ENCODE results near the gene NLN.
"Not testable (repeated sequence)": the region's sequence is repeated elsewhere in the genome, so short reads cannot be mapped to it uniquely, and the experiment has no call there.

NLN gene

GRCh38 chr5:65837139-65837538 lies 115.1 kb downstream of the NLN start:
- DNase-seq = no peak

GRCh38 chr5:65839170-65839569 lies 117.2 kb downstream of the NLN start:
- not testable (repeated sequence) for DNase-seq

- no peak for DNase-seq
Measured at GRCh38 chr5:65840071-65840470, 118.1 kb downstream of the NLN start.

- DNase-seq = not testable (repeated sequence)
Measured at GRCh38 chr5:65844763-65845162, 122.8 kb downstream of the NLN start.

GRCh38 chr5:65846101-65846500 lies 124.1 kb downstream of the NLN start:
- no peak for DNase-seq

GRCh38 chr5:65847019-65847418 lies 125.0 kb downstream of the NLN start:
- not testable (repeated sequence) for DNase-seq

GRCh38 chr5:65849918-65850317 lies 127.9 kb downstream of the NLN start:
- not testable (repeated sequence) for DNase-seq

- DNase-seq = no peak
Measured at GRCh38 chr5:65854925-65855324, 132.9 kb downstream of the NLN start.

- no peak for DNase-seq
Measured at GRCh38 chr5:65855766-65856315, 133.8 kb downstream of the NLN start.

GRCh38 chr5:65856520-65856919 lies 134.5 kb downstream of the NLN start:
- DNase-seq = no peak

GRCh38 chr5:65858316-65858715 lies 136.3 kb downstream of the NLN start:
- DNase-seq = no peak

- no peak for DNase-seq
Measured at GRCh38 chr5:65861830-65862241, 139.8 kb downstream of the NLN start.

- DNase-seq = no peak
Measured at GRCh38 chr5:65862384-65862783, 140.4 kb downstream of the NLN start.

GRCh38 chr5:65863747-65864146 lies 141.7 kb downstream of the NLN start:
- no peak for DNase-seq

- no peak for DNase-seq
Measured at GRCh38 chr5:65866837-65867521, 145.0 kb downstream of the NLN start.

- no peak for DNase-seq
Measured at GRCh38 chr5:65867542-65868195, 145.7 kb downstream of the NLN start.

- no peak for DNase-seq
Measured at GRCh38 chr5:65868509-65868908, 146.5 kb downstream of the NLN start.

GRCh38 chr5:65871182-65871581 lies 149.2 kb downstream of the NLN start:
- no peak for DNase-seq

GRCh38 chr5:65871776-65872175 lies 149.8 kb downstream of the NLN start:
- DNase-seq = not testable (repeated sequence)

- no peak for DNase-seq
Measured at GRCh38 chr5:65873181-65873750, 151.3 kb downstream of the NLN start.

GRCh38 chr5:65874241-65874640 lies 152.2 kb downstream of the NLN start:
- no peak for DNase-seq

- no peak for DNase-seq
Measured at GRCh38 chr5:65876496-65876895, 154.5 kb downstream of the NLN start.

- no peak for DNase-seq
Measured at GRCh38 chr5:65876970-65877369, 155.0 kb downstream of the NLN start.
